Activated T-cell treated with anti-CD3 and anti-CD28 coated beads, Interleukin-2, amount 50 U/mL, for 24 hours (primary cell): ENCODE measurements around the gene ATP6V1B1.

Source experiments
- DNase-seq: peaks from one replicate; pipeline ENCODE4 v3.0.0-alpha.2; 2020
- H3K27ac Mint-ChIP-seq: 2 replicates; pipeline ENCODE4 v1.8.0; 2020; ENCODE audit warnings: mild to moderate bottlenecking, mixed read lengths
- H3K27me3 Mint-ChIP-seq: 2 replicates; pipeline ENCODE4 v1.8.0; 2020; ENCODE audit warnings: mixed read lengths
- H3K36me3 Mint-ChIP-seq: 2 replicates; pipeline ENCODE4 v1.8.0; 2020; ENCODE audit warnings: low read depth, mixed read lengths
- H3K4me1 Mint-ChIP-seq: 2 replicates; pipeline ENCODE4 v1.8.0; 2020; ENCODE audit warnings: low read depth, mixed read lengths
- H3K4me3 Mint-ChIP-seq: 2 replicates; pipeline ENCODE4 v1.8.0; 2020; ENCODE audit warnings: mild to moderate bottlenecking, moderate library complexity, mixed read lengths
- H3K9me3 Mint-ChIP-seq: 2 replicates; pipeline ENCODE4 v1.8.0; 2020; ENCODE audit warnings: mixed read lengths

Gene ATP6V1B1

DNA sequence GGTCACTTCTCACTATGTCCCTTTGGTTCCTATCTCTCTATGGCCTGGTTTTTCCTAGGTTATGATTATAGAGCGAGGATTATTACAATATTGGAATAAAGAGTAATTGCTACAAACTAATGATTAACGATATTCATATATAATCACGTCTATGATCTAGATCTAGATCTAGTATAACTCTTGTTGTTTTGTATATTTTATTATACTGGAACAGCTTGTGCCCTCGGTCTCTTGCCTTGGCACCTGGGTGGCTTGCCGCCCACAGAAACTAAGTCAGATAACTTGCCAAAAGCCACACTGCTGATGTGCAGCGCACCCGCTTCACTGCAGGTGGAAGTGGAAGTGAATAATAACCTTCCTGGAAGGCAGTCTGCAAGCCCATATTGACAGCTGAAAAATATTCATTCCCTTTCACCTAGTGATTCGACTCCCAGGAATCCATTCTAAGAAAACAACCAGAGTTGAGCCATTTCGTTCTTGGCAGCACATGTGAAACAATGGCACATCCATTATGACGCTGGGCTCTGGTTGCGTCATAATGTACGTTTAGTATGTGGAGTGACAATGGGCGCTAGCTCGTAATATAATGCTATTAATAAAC lies 42.0 kb downstream of the ATP6V1B1 start:
- peak; percentile 46 for DNase-seq
- peaks cover 3% of the 10 kb centered on the region for H3K36me3 Mint-ChIP-seq
- peak overlapping the region; percentile 75 for H3K27ac Mint-ChIP-seq
- H3K4me3 Mint-ChIP-seq = peak overlapping the region; percentile 75
- H3K4me1 Mint-ChIP-seq = peaks cover 20% of the 10 kb centered on the region
- H3K9me3 Mint-ChIP-seq = no peaks in the 10 kb centered on the region
- peaks cover 5% of the 10 kb centered on the region for H3K27me3 Mint-ChIP-seq

- Mint-ChIP-seq H3K27me3 (peaks cover 5% of the 10 kb centered on the region), H3K27ac (peak within 1 kb of the TSS; percentile 75), H3K4me3 (peak within 1 kb of the TSS; percentile 75), H3K9me3 (no peaks in the 10 kb centered on the region), H3K36me3 (peaks cover 8% of the 10 kb centered on the region), H3K4me1 (peaks cover 20% of the 10 kb centered on the region)
- DNase-seq = peak; percentile 51
Measured at GRCh38 chr2:70978341-70979179, 42.9 kb downstream of the ATP6V1B1 start, which contains the start of gene ANKRD53. TSS of gene ANKRD53 (plus strand) at chr2:70978630. CDS start at chr2:70978646, 16 bp downstream.

DNA sequence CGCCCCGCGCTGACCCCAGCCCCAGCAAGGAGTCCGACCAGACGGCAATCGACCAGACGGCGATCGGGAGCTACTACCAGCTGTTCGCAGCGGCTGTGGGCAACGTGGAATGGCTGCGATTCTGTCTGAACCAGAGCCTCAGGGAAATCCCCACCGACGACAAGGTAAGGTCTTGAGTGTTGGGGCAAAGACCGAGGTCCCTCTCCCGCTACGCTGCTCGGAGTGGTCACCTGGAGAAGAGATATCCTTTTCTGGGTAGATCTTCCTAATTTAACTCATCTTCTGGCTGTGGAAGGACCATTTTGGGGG lies 43.4 kb downstream of the ATP6V1B1 start:
- Mint-ChIP-seq H3K36me3 (peaks cover 12% of the 10 kb centered on the region), H3K9me3 (no peaks in the 10 kb centered on the region)

GRCh38 chr2:70979626-70980025 lies 43.9 kb downstream of the ATP6V1B1 start:
- H3K36me3 Mint-ChIP-seq = peaks cover 17% of the 10 kb centered on the region
- peaks cover 25% of the 10 kb centered on the region for H3K4me1 Mint-ChIP-seq
- peaks cover 2% of the 10 kb centered on the region for H3K27me3 Mint-ChIP-seq
- no peak overlapping the region for H3K27ac Mint-ChIP-seq
- H3K9me3 Mint-ChIP-seq = no peaks in the 10 kb centered on the region
- no peak overlapping the region for H3K4me3 Mint-ChIP-seq
- DNase-seq = peak; percentile 27

More for the DNA sequence above, 43.4 kb downstream of the ATP6V1B1 start:
- DNase-seq = no peak
- Mint-ChIP-seq H3K27ac (no peak overlapping the region), H3K4me3 (no peak overlapping the region), H3K4me1 (peaks cover 20% of the 10 kb centered on the region), H3K27me3 (peaks cover 5% of the 10 kb centered on the region)

DNA sequence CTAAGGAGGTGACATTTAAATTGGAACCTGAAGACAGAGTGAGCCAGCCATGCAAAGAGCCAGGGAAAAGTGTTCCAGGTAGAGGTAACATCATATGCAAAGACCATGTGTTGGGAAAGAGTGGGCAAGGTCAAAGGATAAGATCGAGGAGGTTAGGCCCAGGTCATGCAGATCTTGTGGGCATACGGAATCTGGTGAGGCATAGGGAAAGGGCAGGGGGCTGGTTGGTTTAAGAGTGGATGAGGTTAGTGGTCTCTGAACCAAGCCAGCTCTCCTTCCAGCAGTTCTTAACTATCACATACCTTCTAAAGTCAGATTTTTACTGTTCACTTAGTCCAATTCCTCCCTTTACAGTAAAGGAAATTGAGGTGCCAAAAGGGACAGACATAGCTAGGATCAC lies 45.7 kb downstream of the ATP6V1B1 start:
- H3K27me3 Mint-ChIP-seq = no peaks in the 10 kb centered on the region
- H3K27ac Mint-ChIP-seq = no peak overlapping the region
- H3K4me1 Mint-ChIP-seq = peaks cover 37% of the 10 kb centered on the region
- peaks cover 34% of the 10 kb centered on the region for H3K36me3 Mint-ChIP-seq
- no peak overlapping the region for H3K4me3 Mint-ChIP-seq
- no peak for DNase-seq
- H3K9me3 Mint-ChIP-seq = no peaks in the 10 kb centered on the region

GRCh38 chr2:70981866-70982810 lies 46.4 kb downstream of the ATP6V1B1 start:
- peak; percentile 22 for DNase-seq
- H3K27ac Mint-ChIP-seq = no peak overlapping the region
- no peak overlapping the region for H3K4me3 Mint-ChIP-seq
- H3K9me3 Mint-ChIP-seq = no peaks in the 10 kb centered on the region
- no peaks in the 10 kb centered on the region for H3K27me3 Mint-ChIP-seq
- H3K4me1 Mint-ChIP-seq = peaks cover 31% of the 10 kb centered on the region
- peaks cover 41% of the 10 kb centered on the region for H3K36me3 Mint-ChIP-seq

- Mint-ChIP-seq H3K27me3 (no peaks in the 10 kb centered on the region), H3K27ac (no peak overlapping the region), H3K4me3 (no peak overlapping the region), H3K9me3 (no peaks in the 10 kb centered on the region), H3K4me1 (peaks cover 23% of the 10 kb centered on the region), H3K36me3 (peaks cover 49% of the 10 kb centered on the region)
- DNase-seq = peak; percentile 17
Measured at GRCh38 chr2:70982971-70983370, 47.3 kb downstream of the ATP6V1B1 start.

GRCh38 chr2:70983506-70984227 lies 48.0 kb downstream of the ATP6V1B1 start:
- no peaks in the 10 kb centered on the region for H3K9me3 Mint-ChIP-seq
- H3K36me3 Mint-ChIP-seq = peaks cover 53% of the 10 kb centered on the region
- no peak overlapping the region for H3K4me3 Mint-ChIP-seq
- H3K27ac Mint-ChIP-seq = no peak overlapping the region
- DNase-seq = peak; percentile 23
- peaks cover 20% of the 10 kb centered on the region for H3K4me1 Mint-ChIP-seq
- H3K27me3 Mint-ChIP-seq = no peaks in the 10 kb centered on the region

DNA sequence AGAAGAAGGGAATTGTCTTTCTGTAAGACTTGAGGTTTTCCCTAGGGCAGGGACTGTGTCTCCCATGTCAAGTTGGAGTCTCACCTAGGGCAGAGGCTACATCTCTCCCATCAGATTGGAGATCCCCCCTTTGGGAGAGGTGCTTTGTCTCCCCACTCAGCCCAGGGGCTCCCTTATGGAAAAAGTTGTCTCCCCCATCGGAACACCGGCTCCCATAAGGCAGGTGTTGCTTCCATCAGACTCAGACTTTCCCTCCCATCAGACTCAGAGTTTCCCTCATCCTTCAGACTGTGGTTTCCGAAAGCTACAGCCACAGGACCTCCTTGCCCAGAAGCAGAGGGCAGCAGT lies 48.5 kb downstream of the ATP6V1B1 start:
- Mint-ChIP-seq H3K27ac (no peak overlapping the region), H3K27me3 (no peaks in the 10 kb centered on the region), H3K4me3 (no peak overlapping the region), H3K36me3 (peaks cover 59% of the 10 kb centered on the region), H3K9me3 (no peaks in the 10 kb centered on the region), H3K4me1 (peaks cover 20% of the 10 kb centered on the region)
- no peak for DNase-seq

DNA sequence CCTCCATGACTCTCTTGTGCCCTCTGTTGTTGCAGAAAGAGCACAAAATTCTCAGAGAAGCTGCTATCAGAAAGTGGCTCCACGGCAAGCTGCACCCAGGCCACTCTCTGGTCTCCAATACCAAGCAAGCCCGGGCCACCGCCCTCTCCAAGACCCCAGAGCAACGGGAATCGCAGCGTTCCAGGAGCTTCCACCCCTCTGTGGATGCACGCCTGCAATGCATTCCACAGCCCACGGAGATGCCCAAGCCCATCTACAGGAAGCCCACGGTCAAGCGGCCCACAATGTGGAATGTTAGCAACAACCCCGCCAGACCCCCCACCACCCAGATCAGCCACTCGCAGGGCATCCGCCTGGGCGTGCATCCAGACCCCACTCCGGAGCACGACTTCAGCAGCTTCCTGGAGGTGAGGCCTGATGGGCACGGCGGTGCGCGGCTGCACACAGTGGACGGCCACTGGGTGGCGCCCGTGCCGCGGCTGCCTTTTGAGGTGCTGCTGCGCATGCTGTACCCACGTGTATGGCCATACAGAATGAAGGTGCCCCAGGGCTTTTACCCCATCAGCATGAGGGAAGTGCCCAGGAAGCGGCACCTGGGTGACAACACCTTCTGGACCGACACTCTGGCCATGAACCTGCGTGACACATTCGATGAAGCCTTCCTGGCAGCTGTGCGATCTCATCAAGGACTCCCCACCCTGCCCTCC lies 49.0 kb downstream of the ATP6V1B1 start:
- H3K4me3 Mint-ChIP-seq = peak overlapping the region; percentile 11
- H3K27ac Mint-ChIP-seq = peak overlapping the region; percentile 38
- peaks cover 18% of the 10 kb centered on the region for H3K4me1 Mint-ChIP-seq
- H3K36me3 Mint-ChIP-seq = peaks cover 64% of the 10 kb centered on the region
- DNase-seq = peak; percentile 89
- H3K9me3 Mint-ChIP-seq = no peaks in the 10 kb centered on the region
- H3K27me3 Mint-ChIP-seq = no peaks in the 10 kb centered on the region

- H3K4me1 Mint-ChIP-seq = peaks cover 18% of the 10 kb centered on the region
- H3K36me3 Mint-ChIP-seq = peaks cover 70% of the 10 kb centered on the region
- no peaks in the 10 kb centered on the region for H3K27me3 Mint-ChIP-seq
- H3K9me3 Mint-ChIP-seq = no peaks in the 10 kb centered on the region
- no peak for DNase-seq
- no peak overlapping the region for H3K4me3 Mint-ChIP-seq
- H3K27ac Mint-ChIP-seq = no peak overlapping the region
Measured at GRCh38 chr2:70985283-70985688, 49.6 kb downstream of the ATP6V1B1 start.

GRCh38 chr2:70985956-70986355 lies 50.3 kb downstream of the ATP6V1B1 start:
- H3K4me3 Mint-ChIP-seq = no peak overlapping the region
- no peaks in the 10 kb centered on the region for H3K9me3 Mint-ChIP-seq
- peaks cover 76% of the 10 kb centered on the region for H3K36me3 Mint-ChIP-seq
- DNase-seq = peak; percentile 30
- H3K27ac Mint-ChIP-seq = no peak overlapping the region
- H3K4me1 Mint-ChIP-seq = peaks cover 20% of the 10 kb centered on the region
- H3K27me3 Mint-ChIP-seq = no peaks in the 10 kb centered on the region

DNA sequence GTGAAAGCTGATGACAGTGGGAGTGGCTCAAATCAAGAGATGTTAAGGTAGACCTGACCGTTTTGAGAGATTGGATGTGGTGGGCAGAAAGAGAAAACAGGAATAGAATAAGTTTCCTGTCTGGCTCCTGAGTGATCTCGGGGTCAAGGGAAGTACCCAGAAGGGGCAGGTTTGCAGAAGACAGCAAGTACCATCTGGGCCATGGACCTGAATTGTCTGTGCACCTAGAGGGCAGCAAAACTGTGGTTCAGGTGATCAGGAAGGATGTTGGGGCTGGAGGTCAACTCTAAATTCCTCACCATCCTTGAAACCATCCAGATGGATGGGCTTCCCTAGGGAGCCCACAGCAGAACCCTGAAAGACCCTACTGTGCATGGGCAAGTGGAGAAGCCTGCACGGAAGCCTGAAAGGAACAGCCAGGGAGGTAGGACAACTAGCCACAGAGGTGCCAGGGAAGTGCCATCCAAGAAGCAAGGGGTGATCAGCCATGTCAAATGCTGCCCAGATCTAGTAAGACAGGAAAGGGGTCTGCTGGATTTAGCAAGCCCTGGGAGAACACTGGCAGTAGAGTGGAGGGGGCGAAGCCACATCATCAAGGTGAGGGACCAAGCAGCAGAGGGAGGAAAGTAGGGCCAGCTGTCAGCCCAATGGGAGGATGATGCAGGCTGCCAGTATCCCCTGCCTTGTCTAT lies 50.9 kb downstream of the ATP6V1B1 start:
- H3K9me3 Mint-ChIP-seq = no peaks in the 10 kb centered on the region
- no peak overlapping the region for H3K27ac Mint-ChIP-seq
- peaks cover 83% of the 10 kb centered on the region for H3K36me3 Mint-ChIP-seq
- H3K4me3 Mint-ChIP-seq = no peak overlapping the region
- peaks cover 25% of the 10 kb centered on the region for H3K4me1 Mint-ChIP-seq
- DNase-seq = peak; percentile 19
- no peaks in the 10 kb centered on the region for H3K27me3 Mint-ChIP-seq
